GM19397 (cell line): ENCODE results near the gene FAM120B.
A peak's percentile ranks its signal among the peaks of the same experiment; 100 is the strongest.

Experiments used
- ATAC-seq: cut with Tn5 transposase; IDR thresholded peaks from one replicate; pipeline ENCODE4 v1.9.1; 2021; ENCODE audit warnings: mild to moderate bottlenecking, moderate library complexity; ENCODE audit not compliant: unreplicated experiment

FAM120B gene

DNA sequence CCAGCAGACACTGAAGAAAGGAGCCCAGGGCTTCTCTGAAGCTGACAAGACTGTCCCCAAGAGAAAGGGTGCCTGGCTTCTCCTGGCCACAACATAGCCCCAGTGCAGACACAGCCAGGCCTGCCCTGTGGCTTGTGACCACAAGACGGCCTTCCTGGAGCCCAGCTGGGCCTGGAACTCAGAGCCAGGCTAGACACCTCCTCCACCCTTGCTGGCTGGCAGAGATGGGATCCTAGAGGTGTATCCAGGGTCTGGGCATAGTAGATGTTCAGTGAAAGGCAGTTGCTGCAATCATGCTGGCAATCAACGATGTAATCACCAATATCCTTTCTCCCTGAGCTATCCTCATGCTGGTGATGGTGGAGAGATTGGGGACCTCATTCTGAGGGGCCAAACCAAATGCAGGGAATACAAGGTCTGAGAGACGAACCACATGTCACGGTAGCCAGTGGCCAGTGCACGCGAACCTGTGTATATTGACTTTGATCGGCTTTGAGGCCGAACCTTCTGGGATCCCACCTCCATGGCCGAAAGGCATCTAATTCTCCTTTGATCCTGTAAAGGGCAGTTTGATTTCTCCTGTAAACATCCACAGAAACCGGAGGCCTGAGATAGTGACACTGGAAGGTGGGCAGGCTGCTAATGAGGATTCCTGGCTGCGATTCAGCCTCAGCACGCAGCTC, 131.3 kb downstream of the FAM120B start:
- ATAC-seq = no peak

DNA sequence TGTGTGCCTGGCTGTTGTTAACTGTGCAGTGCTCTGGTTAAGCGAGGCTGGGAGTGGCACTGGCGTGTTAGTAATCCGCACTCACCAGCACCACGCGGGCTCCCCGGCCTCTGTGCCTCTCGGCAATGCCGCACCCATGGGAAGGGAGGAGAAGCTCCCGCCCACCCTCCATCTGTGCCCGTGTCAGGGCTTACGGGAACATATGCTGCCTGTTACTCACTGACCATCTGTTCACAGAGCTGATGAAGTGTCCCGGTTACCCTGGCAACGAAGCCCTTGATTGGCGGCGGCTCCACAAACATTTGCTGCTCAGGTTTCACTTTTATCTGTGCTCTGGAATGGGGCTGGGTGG, 131.8 kb downstream of the FAM120B start:
- peak; percentile 94 for ATAC-seq

DNA sequence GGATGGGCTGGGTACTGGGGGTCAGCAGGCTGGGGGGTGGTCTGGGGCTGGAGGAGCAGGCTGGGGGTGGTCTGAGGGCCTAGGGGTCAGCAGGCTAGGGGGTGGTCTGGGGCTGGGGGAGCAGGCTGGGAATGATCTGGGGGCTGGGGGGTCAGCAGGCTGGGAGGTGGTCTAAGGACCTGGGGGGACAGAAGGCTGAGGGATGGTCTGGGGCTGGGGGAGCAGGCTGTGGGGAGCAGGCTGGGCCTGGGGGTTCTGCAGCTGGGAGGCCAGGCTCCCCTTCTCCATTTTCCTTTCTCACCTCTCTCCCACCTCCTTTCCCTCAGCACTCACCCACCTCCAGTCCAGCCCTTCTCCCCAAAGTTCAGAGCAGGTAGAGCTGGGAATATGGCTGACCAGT, 132.3 kb downstream of the FAM120B start:
- no peak for ATAC-seq

DNA sequence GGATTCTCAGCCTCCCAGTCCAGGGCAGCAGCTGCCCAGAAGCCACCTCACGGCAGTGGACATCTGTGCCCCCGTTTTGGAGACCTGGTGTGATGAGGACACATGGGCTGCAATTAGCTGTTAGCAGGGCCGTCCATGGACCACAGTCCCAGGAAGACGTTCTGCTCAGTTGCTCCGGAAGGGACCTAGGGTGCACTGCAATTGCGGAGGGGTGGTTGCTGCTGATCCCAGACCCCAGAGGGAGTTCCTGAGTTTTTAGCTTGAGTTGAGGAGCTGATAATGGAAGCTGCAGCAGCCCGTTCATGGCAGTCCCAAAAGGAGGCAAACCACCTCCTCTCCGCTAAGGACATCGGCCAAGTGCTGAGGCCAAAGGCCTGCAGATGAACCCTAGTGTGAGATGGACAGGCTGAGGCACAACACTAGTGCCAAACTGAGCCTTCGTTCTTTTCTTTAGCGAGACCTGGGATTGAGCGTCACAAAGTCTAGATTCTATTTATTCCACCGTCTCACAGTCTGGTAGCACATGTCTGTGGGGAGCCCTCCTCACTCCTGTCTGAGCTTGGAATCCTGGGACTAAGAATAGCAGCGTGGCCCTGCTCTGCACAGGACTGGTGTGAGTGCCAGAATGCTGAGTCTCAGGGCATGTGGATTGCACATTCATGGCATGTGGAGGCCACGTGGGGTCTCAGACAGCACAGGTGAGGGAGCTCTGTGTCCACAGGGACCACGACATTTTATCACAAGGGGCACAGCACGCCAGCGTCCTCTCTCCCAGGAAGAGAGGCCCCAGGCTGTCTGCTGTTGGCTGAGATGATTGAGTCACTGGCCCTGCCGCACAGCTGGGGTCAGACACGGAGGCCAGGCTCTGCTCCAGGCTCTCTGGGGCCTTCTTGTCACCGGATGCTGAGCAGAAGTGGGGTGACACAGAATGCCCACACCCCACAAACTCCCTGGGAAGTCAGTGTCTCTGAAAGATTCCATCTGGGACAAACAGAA, 133.1 kb downstream of the FAM120B start:
- no peak for ATAC-seq

DNA sequence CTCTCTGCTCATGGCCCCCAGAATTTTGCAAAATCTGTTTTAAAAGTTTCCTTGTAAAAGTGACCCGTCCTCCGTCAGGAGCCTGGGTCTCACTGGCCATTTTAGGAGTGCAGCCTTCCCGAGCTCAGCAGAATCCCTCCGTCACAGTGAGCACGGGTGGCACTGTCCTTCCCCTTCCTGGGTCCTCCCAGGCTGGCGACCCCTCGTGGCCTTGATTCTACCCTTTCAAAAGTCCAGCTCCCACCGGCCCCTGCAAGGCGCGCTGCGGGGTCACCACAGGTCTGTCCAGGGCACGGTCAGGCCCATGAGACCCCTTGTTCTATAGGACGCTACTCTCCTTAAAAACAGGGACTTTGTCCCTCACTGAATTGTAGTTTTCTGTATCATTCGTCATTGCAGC, 133.9 kb downstream of the FAM120B start:
- no peak for ATAC-seq

DNA sequence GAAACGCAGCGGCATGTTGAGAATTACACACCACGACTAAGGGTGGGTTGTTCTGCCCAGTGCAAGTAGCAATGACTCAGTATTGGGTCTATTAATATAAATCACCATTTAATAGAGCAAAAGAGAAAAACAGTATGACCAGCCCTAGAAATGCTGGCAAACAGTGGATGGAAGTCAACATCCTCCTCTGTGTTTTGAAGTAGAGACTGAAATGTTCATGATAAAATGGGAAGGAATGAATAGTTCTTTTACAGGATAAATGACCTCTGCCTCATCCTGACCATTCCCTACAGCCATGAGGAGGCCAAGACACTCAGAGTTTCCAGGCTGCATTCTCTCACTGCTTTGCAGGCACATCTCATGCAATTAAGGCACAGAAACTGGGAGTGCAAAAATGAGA, 134.8 kb downstream of the FAM120B start:
- ATAC-seq = no peak

DNA sequence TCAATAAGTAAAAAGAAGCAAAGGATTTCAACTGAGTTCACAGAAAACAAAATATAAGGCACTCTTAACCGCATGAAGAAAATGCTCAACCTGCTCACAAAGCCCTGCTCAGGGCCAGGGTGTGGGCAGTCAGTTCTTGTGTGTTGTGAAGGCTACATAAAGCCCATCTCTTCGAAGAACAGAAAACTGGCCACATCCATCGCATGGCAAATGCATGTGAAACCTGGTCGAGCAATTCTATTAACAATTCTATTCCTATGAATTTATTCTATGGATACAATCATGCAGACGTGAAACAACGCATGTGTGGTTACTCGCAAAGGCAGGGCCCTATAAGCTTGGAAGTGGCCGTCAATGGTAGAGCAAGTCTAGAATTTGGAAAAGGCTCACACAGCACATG, 136.0 kb downstream of the FAM120B start:
- no peak for ATAC-seq

DNA sequence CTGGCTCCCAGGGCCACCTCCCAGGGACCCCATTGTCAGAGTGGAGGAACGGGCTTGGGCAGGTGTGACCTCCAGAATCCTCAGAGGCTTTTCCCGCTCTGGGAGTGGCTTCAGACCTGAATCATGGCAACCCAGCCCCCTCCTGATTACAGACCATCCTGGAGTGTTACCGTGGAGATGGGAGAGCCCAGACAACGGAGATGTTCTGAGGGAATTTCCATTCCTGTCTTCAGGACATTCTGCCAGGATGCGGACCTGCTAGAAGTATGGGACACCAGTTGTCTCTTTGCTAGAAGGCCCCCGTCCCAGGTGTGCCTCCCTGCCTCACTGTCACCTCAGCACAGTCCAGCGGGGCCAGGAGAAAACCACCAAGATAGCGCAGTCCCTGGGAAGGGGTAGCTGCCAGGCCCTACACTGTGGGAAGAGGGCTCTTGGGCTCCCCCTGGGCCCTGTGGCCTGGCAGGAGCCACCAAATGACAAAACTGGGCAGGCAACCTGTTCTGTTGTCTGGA, 136.6 kb downstream of the FAM120B start:
- ATAC-seq = no peak

DNA sequence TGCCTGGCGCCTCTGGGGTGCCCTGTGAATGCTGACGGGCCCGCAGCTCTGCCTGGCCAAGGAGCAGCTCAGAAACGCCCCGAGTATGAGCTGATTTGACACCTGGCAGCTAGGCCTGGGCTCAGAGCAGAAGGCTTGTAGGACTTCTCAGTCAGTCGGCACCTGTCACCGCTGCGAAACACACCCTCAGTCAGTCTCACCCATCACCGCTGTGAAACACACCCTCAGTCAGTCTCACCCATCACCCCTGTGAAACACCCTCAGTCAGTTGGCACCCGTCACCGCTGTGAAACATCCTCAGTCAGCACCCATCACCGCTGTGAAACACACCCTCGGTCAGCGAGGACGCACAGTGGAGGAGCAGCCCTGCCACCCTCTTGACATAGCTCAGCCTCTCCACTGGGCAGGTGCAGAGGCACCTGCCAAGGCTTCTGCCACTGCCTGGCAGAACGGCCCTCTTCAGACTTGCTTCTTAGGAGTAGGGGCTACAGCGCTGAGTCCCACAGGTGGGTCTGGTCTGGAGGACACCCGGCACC, 137.6 kb downstream of the FAM120B start:
- ATAC-seq = no peak

DNA sequence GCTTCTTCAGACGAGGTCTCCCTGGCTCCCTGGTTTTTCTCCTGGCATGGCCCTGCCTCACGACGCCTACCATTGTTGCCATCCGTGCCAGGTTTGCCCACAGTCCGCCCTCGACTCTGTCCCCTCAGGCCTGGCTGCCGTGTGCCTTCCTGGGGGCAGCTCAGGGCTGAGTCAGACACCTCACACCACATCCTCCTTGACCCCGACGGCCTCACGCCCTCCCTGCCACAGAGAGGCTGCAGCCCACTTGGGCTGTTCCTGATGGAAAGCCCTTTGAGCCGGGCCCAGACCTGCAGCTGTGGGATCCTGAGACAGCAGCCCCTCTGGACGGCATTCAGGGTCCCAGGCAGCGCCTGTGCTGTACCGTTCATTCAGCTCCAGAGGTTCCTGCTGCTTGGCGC, 138.3 kb downstream of the FAM120B start:
- no peak for ATAC-seq

DNA sequence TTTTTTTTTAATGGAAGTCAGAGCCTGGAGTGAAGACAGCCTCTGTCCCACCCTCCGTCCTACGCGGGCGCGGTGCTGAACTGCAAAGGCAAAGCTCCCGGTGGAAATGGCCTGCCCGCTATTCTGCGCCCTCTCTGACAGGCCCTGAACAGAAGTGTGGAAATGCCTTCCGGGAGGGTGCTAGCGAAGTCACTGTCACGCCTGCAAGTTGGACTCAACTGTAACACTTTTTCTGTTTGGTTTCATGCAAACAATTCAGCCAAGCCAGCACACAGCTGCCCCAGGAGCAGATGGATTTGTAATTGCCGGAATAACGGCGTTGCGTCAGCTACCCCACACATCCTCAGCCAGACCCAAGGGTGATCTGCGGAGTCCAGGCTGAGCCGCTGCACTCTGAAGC, 138.9 kb downstream of the FAM120B start:
- ATAC-seq = no peak

DNA sequence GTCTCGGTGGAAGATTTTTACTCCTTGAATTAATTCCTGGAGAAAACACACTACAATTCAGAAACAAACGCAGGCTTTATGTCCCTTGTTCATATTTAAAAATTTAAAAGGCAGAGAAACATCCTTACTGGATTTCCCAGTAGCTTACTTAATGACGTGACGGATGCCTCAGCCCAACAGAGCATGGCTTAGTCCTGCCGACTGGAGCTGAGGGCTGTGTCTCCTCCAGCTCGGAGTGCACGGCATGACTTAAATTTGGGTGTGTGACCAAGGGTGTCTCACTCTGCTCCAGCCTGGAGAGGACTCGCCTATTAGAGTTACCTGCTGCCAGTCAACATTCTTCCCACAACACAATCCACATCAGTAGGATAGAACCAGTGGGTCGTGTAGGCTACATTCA, 139.4 kb downstream of the FAM120B start:
- no peak for ATAC-seq

DNA sequence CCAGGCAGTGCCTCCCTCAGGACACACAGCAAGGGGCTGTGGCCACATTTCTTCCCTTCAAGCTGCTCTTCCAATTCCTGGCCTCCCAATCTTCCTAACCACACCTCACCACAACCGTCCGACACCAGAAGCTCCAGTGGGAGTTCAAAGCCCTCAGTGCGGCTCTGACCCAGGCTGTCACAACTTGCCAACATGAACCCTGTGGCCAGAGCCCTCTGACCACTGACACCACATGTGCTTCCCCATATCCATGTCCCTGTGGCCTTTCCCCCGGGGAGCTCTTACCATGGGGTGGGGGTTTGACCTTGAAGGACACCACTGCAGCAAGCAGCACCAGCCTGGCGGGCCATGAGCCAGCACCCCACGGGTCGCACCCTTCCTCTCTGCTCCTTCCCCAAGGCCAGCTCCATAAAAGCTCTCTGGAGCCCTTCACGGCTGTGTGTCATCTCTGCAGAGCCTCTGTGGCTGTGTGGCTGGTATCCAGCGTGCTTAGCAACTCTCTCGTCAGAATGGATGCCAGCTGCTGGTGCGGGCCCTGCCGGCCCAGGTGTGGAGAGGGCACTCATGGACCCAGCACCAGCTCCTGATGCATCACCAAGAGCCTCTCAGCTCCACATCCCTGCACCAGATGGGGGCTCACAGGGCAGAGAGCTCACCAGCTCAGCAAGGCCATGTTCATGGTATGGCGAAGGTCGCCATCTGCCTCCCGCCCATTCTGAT, 140.4 kb downstream of the FAM120B start:
- ATAC-seq = no peak

DNA sequence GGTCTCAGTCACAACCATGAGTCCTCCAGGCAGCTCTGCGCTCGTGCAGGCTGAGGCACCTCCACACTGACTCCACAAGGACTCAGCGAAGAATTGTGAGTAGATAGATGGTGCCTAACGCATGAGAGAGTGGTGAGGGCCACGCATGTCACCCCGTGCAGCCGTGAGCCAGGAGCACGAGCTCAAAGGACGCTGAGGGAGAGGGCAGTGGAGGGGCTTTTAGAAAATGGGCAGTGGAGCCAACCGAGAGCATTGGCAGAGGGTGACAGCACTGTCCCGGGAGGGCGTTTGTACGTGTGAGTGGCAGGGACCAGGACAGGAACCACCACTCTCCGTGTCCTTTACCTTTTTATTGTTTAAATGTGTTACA, 141.0 kb downstream of the FAM120B start:
- no peak for ATAC-seq

DNA sequence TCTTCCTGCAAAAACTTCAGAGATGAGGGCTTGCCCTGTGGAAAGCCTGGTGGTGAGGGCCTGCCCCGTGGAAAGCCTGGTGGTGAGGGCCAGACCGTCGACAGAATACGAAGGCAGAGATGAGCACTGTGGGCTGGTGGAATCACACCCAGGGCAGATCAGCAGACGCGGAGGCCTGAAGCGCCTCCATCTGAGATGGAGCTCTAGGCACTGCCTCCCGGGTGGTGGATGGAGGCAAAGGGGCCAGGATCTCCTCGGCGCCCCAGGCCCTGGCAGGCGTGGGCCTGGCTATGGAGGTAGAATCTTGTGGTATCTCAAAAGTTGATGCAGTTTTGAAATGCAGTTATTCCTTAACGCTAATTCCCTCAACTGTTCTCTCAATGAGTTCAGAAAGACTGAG, 141.8 kb downstream of the FAM120B start:
- ATAC-seq = no peak

DNA sequence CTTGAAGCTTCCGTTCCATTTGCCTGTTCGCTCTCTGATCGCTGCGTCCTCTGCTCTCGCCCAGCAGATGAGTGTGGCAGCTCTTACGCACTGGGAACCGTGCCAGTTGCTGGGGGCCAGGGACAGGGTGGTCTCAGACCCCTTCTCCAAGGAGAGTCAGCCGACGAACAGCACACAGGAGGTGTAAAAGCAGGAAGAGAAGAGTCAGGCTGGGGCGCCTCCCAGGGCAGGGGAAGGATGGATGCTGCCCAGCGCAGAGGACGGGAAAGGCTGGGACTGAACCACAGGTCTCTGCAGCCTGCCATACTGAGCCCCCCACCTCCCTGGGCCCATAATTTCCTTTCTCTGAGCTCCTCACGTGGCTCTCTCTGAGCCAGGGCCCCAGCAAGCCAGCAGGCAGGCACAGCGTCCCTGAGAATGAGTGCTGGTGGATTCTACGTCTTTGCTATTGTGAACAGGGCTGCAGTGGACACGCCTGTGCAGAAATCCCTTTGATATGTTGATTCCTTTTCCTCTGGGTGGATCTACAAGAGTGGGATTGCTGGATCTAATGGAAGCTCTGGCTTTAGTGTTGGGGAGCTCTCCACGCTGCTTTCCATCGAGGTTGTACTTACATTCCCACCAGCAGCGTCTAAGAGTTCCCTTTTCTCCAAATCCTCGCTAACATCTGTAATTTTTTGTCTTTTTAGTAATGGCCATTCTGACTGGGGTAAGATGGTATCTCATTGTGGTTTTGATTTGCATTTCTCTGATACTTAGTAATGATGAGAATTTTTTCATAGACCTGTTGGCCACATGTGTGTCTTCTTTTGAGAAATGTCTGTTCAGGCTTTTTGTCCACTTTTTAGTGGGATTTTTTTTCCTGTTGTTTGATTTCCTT, 142.4 kb downstream of the FAM120B start:
- no peak for ATAC-seq

DNA sequence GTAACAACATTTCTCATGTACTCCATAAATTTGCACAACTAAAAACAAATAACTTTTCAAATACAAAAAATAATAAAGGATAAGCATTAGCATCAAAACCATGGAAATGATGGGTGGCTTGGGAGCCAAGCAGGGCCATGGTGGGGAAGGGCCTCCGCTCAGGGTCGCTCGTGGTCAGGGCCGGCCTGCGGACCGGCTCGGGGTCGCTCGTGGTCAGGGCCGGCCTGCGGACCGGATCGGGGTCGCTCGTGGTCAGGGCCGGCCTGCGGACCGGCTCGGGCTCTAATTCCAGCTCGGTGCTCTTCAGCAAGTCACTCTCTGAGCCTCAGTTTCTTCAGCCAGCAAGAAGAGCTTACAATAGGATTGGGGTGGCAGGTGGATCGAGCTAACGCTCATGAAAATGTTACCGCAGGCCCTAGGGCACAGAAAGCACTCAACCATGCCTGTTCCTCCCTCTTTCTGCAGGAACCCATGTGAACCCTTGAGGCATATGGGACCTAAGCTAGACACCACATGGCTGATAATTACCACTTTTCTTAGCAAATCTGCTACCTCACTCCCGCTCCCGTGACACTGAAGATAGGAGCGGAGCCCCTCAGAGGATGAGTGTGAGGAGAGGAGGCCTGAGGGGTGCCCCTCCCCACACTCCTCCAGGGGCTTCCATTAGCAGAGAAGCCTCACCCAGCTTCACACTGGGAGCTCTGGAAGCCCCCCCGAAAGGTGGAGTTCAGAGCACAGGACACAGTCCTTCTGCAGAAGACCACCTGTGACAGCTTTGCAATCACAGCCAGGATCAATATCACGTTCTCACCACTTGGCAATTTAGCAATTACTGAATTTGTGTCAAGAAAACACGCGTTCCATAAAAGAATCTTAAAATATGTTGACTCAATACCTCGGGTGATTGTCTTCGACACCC, 143.5 kb downstream of the FAM120B start:
- ATAC-seq = no peak

DNA sequence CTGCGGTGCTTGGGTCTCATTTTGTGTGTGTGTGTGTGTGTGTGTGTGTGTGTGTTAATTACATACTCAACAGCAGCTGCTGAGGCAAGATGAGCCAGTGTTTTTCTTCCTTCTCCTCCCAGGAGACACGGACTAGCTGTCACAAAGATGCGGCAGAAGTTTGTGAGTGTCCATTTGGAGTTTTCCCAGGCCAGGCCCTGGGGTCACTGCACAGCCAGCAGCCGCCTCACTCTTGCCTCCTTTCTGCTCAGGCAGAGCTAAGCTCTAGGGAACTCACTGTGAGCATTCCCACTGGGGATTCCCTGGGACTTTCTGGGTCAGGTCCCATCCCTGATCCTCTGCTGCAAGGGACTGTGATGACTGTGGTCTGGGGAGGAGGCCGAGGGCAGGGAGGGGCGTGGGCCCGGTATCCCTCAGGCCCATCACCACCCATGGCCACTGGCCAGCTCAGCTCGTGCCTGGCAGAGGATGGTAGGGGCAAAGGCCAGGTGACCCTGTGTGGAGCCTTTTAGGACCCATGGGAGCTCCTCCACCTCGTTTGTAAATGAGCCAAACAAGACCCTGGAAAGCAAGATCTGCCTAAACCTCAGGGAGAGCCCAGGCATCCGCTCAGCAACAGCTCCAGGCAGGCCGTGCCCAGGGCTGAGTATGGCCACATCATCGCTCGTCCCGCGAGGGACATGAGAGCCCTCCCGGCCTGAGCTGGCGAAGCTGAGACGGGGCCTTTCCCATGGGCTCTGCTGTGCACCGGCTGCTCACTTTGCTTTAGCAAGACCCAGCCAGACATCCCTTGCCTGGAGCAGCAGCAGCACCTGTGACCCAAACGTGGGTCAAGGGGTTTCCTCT, 144.6 kb downstream of the FAM120B start:
- ATAC-seq = no peak
